DND-41 (cell line): Measurements from ENCODE around the gene WDR62.
A peak's percentile ranks its signal among the peaks of the same experiment; 100 is the strongest.
"Not testable (repeated sequence)": the region's sequence is repeated elsewhere in the genome, so short reads cannot be mapped to it uniquely, and the experiment has no call there.

Experiments used
- ATAC-seq: fragments of 200-7000 bp; cut with Tn5 transposase; 3 replicates; pipeline ENCODE4 v1.9.1; 2021; ENCODE audit warnings: low read depth; ENCODE audit not compliant: insufficient read depth
- DNase-seq: peaks from one replicate; pipeline ENCODE4 v3.0.0-alpha.2; 2020
- H2AFZ ChIP-seq: 2 replicates; pipeline ENCODE4 v1.6.0; 2012; ENCODE audit warnings: low read depth, low read length
- H3K27ac ChIP-seq: 2 replicates; pipeline ENCODE4 v1.5.1; 2012; ENCODE audit warnings: low read length, inconsistent platforms
- H3K27me3 ChIP-seq: fragments of 200-600 bp; sonication (generic); 2 replicates; pipeline ENCODE4 v1.6.0; 2012; ENCODE audit warnings: low read length, mild to moderate bottlenecking, inconsistent platforms; ENCODE audit not compliant: insufficient read depth, poor library complexity
- H3K36me3 ChIP-seq: 2 replicates; pipeline ENCODE4 v1.5.1; 2012; ENCODE audit warnings: low read length, inconsistent platforms; ENCODE audit not compliant: insufficient read depth
- H3K4me1 ChIP-seq: 2 replicates; pipeline ENCODE4 v1.5.1; 2012; ENCODE audit warnings: mild to moderate bottlenecking, low read length; ENCODE audit not compliant: insufficient read depth
- H3K4me2 ChIP-seq: 2 replicates; pipeline ENCODE4 v1.6.0; 2012; ENCODE audit warnings: mild to moderate bottlenecking, moderate library complexity, low read length, inconsistent platforms; ENCODE audit not compliant: insufficient read depth
- H3K4me3 ChIP-seq, 2 experiments: fragments of 200-600 bp in 1 of 2; shearing (Covaris generic) in 1 of 2; 2 replicates each; pipeline ENCODE4 v1.5.1; 2012 to 2016; ENCODE audit warnings: inconsistent platforms in 2 of 2, low read length in 2 of 2, mild to moderate bottlenecking in 2 of 2, low read depth in 1 of 2, moderate library complexity in 1 of 2
- H3K79me2 ChIP-seq: 2 replicates; pipeline ENCODE4 v1.6.0; 2012; ENCODE audit warnings: low read length, inconsistent platforms; ENCODE audit not compliant: insufficient read depth
- H3K9ac ChIP-seq: 2 replicates; pipeline ENCODE4 v1.6.0; 2012; ENCODE audit warnings: low read depth, mild to moderate bottlenecking, inconsistent platforms, low read length, moderate library complexity
- H3K9me3 ChIP-seq: 2 replicates; pipeline ENCODE4 v1.5.1; 2012; ENCODE audit warnings: low read length, moderate library complexity, mild to moderate bottlenecking, inconsistent platforms; ENCODE audit not compliant: insufficient read depth, severe bottlenecking
- H4K20me1 ChIP-seq: 2 replicates; pipeline ENCODE4 v1.6.0; 2012; ENCODE audit warnings: low read length; ENCODE audit not compliant: insufficient read depth
- EZH2 ChIP-seq: IDR thresholded peaks from 3 replicates; pipeline ENCODE4 v1.6.1; 2012; ENCODE audit warnings: borderline replicate concordance, low read depth, mild to moderate bottlenecking, moderate library complexity, low read length, inconsistent platforms; ENCODE audit not compliant: severe bottlenecking
- TF ChIP-seq, protein P1 (sequence below): IDR thresholded peaks from 2 replicates; pipeline ENCODE4 v1.5.1; 2012; ENCODE audit warnings: borderline replicate concordance, low read length, moderate library complexity, mild to moderate bottlenecking; ENCODE audit not compliant: poor library complexity, severe bottlenecking; ENCODE audit errors: extremely low read depth

The WDR62 gene

DNA sequence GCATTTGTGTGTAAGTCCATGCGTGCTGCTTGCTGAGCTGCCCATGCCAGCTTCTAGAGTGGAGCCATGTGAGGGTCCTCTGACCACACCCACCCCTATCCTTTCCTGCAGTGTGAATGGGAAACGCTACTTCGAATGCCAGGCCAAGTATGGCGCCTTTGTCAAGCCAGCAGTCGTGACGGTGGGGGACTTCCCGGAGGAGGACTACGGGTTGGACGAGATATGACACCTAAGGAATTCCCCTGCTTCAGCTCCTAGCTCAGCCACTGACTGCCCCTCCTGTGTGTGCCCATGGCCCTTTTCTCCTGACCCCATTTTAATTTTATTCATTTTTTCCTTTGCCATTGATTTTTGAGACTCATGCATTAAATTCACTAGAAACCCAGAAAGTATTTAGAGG lies 70.9 kb downstream of the WDR62 start:
- Histone ChIP-seq H3K36me3 (peaks cover 48% of the 10 kb centered on the region), H3K9ac (no peak overlapping the region), H4K20me1 (no peaks in the 10 kb centered on the region; the same call in none of the 2 replicates), H3K4me2 (no peak overlapping the region), H3K27ac (no peak overlapping the region), H3K27me3 (no peaks in the 10 kb centered on the region), H3K79me2 (0 out of 2 replicates have a peak, but pooled peaks cover 1% of the 10 kb centered on the region), H3K4me1 (peaks cover 20% of the 10 kb centered on the region), H2AFZ (no peak overlapping the region), H3K9me3 (no peaks in the 10 kb centered on the region), H3K4me3 (no peak overlapping the region)
- TF ChIP-seq, protein P1, sequence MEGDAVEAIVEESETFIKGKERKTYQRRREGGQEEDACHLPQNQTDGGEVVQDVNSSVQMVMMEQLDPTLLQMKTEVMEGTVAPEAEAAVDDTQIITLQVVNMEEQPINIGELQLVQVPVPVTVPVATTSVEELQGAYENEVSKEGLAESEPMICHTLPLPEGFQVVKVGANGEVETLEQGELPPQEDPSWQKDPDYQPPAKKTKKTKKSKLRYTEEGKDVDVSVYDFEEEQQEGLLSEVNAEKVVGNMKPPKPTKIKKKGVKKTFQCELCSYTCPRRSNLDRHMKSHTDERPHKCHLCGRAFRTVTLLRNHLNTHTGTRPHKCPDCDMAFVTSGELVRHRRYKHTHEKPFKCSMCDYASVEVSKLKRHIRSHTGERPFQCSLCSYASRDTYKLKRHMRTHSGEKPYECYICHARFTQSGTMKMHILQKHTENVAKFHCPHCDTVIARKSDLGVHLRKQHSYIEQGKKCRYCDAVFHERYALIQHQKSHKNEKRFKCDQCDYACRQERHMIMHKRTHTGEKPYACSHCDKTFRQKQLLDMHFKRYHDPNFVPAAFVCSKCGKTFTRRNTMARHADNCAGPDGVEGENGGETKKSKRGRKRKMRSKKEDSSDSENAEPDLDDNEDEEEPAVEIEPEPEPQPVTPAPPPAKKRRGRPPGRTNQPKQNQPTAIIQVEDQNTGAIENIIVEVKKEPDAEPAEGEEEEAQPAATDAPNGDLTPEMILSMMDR, result no peak
- no peak for TF ChIP-seq EZH2
- ATAC-seq (no peak), DNase-seq (no peak)

DNA sequence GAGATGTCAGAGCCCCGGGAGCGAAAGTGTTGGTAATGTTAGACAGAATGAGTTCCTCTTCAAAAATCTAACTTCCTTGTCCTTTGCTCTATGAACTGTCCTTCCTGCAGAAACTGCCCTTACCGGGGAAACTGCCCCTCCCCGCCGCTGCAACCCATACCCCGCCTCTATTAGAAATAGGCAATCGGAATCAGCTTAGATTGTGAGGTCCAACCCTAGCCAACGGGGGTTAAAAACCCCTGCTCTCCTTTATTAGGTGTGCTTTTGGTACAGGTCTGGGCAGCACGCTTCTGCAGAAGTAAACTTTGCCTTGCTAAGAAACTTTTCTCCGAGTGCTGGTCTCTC lies 73.7 kb downstream of the WDR62 start:
- peak overlapping the region; percentile 88 for H3K27ac ChIP-seq
- TF ChIP-seq, protein P1, result no peak
- no peak for TF ChIP-seq EZH2
- H2AFZ ChIP-seq, result peak overlapping the region; percentile 95
- no peak for DNase-seq
- no peaks in the 10 kb centered on the region for H3K9me3 ChIP-seq
- peak overlapping the region; percentile 65 for H3K9ac ChIP-seq
- no peaks in the 10 kb centered on the region for H3K79me2 ChIP-seq
- peaks cover 20% of the 10 kb centered on the region for H3K4me1 ChIP-seq
- H3K4me2 ChIP-seq, result peak overlapping the region; percentile 86
- no peak for ATAC-seq
- H4K20me1 ChIP-seq, result no peaks in the 10 kb centered on the region
- peaks cover 23% of the 10 kb centered on the region for H3K36me3 ChIP-seq
- H3K27me3 ChIP-seq, result no peaks in the 10 kb centered on the region
- H3K4me3 ChIP-seq, result peak overlapping the region; percentile 27 to 64; a peak in 3 of 4 replicates

DNA sequence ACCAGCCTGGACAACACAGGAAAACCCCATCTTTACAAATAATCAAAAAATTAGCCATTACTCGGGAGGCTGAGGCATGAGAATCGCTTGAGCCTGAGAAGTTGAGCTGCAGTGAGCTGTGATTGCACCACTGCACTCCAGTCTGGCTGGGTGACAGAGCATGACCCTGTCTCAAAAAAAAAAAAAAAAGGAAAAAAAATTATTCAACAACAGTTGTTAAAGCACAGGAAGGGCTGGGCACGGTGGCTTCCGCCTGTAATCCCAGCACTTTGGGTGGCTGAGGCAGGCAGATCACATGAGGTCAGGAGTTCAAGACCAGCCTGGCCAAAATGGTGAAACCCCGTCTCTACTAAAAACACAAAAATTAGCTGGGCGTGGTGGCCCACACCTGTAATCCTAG lies 76.5 kb downstream of the WDR62 start:
- not testable (repeated sequence) for H3K79me2 ChIP-seq, H3K36me3 ChIP-seq, H3K27ac ChIP-seq, ATAC-seq, H4K20me1 ChIP-seq, H2AFZ ChIP-seq, H3K9ac ChIP-seq, DNase-seq, H3K4me2 ChIP-seq, H3K4me3 ChIP-seq, H3K9me3 ChIP-seq, H3K27me3 ChIP-seq
- H3K4me1 ChIP-seq, result peaks cover 20% of the 10 kb centered on the region

DNA sequence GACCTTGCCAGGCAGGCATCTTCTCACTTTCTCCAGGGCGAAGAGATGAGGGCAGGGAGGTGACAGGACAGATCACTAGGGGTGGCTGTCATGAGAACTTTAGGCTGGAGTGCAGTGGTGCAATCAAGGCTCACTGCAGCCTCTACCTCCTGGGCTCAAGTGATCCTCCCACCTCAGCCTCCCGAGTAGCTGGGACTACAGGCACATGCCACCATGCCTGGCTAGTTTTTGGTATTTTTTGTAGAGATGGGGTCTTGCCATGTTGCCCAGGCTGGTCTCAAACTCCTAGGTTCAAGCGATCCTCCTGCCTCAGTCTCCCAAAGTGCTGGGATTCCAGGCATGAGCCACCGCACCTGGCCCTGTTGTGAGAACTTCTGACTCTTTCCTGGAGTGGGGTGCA lies 80.2 kb downstream of the WDR62 start:
- not testable (repeated sequence) for H2AFZ ChIP-seq, H3K4me2 ChIP-seq, H4K20me1 ChIP-seq, H3K27me3 ChIP-seq, H3K36me3 ChIP-seq, H3K4me3 ChIP-seq, ATAC-seq, H3K9ac ChIP-seq, DNase-seq, H3K9me3 ChIP-seq, H3K27ac ChIP-seq, H3K79me2 ChIP-seq
- H3K4me1 ChIP-seq, result peaks cover 12% of the 10 kb centered on the region
